Stimulated activated CD4-positive, alpha-beta T cell treated with anti-CD3 and anti-CD28 coated beads, Interleukin-1b, Interleukin-23, amount 100 ng/mL, for 4 hours (primary cell): ENCODE measurements around the gene MED14.
A peak's percentile ranks its signal among the peaks of the same experiment; 100 is the strongest.
"Not testable (repeated sequence)": the region's sequence is repeated elsewhere in the genome, so short reads cannot be mapped to it uniquely, and the experiment has no call there.

Source experiments
- DNase-seq, 2 donors: peaks; one replicate each; pipeline ENCODE4 v3.0.0-alpha.2; 2020; ENCODE audit warnings: low read depth in 2 of 2

Gene MED14

DNA sequence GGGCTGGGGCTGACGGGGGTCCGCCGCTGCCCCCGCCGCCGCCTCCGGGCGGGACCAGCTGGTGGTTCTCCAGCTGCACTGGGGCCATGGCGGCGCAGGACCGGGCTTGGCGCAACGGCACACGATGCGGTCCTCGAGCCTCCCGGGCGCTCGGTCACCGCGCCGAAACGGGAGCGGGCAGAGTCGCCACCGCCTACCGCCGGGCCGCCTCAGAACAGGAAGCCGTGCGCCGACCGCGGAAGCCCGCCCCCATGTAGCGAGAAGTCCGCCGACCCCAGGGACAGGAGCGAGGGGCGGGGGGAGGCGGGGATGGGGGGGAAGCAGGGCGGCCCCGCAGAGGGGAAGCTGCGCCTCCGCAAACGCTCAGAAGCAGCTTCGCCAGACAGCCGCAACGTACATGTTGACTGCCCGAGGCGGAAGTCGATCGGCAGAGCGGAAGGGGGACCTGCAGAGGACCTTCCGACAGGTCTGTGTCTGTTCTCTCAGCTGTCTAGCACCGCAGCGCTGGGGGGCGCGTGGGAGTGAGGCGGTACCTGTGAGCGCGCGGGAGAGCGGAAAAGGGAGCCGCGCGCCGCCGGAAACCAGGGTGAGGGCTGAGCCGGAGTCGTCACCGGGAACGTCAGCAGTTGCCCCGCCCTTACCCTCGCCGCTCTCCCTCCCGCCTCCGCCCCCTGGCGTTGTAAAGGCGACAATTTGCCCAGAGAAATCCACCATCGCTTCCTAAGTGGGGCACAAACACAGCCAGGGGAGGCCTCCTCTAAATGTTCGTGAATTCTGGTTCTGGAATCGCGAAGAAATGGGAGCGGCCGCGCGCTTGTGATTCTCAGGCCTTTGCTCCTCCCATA is at the start of gene MED14:
Gene MED14, minus strand, starts transcription at position 218 of the 845 bp plus-strand sequence. Its CDS starts 130 bp downstream, at position 88.
- peak; percentile 83 to 90 for DNase-seq

GRCh38 chrX:40784516-40785151 is 49.3 kb upstream of the MED14 start:
- no peak for DNase-seq

GRCh38 chrX:40782644-40783259 is 47.4 kb upstream of the MED14 start:
- not testable (repeated sequence) for DNase-seq

GRCh38 chrX:40780951-40781350 is 45.6 kb upstream of the MED14 start:
- DNase-seq, result no peak

GRCh38 chrX:40780082-40780481 is 44.7 kb upstream of the MED14 start:
- no peak for DNase-seq

- DNase-seq, result no peak
These were observed 43.7 kb upstream of the MED14 start for GRCh38 chrX:40778861-40779575.

DNA sequence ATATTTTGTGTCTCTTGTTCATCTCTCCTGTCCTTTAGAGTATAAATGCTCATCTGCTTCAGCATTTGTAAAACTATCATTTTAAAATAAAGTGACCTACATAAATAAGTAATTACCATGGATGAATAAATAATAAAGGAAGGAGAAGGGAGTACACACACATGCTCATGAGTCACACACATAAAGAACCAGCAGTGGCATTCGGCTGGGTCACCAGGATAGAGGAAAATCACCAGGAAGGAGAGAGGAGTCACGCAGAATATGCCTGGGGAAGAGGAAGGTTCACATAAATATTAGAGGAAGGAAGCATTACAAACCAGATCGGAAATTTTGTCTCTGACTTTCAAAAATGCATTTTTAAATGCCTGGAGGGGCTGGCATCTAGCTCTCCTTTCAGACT is 38.5 kb upstream of the MED14 start:
- no peak for DNase-seq

- no peak for DNase-seq
These were observed 37.8 kb upstream of the MED14 start for GRCh38 chrX:40773188-40773587.

DNA sequence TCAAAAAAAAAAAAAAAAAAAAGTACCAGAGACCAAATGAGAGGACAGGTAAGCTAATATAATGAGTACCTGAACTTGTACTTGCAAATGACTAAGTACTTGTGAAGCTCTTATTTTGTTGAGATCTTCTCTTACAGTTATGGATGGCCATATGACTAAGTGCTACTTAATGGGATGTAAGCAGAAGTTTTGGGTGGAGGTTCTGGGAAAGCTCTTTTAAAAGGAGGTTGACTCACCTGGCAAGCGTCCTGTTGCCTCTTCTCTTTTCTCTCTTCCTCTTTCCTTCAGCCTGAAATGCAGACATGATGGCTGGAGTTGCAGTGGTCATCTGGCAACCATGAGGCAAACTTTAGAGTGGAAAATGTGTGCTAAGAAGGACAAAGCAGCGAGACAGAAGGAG is 36.9 kb upstream of the MED14 start:
- DNase-seq, result no peak

GRCh38 chrX:40761762-40762161 is 26.4 kb upstream of the MED14 start:
- DNase-seq, result no peak

GRCh38 chrX:40759374-40759773 is 24.0 kb upstream of the MED14 start:
- DNase-seq, result no peak

- DNase-seq, result no peak
These were observed 21.7 kb upstream of the MED14 start for GRCh38 chrX:40757058-40757457.

DNA sequence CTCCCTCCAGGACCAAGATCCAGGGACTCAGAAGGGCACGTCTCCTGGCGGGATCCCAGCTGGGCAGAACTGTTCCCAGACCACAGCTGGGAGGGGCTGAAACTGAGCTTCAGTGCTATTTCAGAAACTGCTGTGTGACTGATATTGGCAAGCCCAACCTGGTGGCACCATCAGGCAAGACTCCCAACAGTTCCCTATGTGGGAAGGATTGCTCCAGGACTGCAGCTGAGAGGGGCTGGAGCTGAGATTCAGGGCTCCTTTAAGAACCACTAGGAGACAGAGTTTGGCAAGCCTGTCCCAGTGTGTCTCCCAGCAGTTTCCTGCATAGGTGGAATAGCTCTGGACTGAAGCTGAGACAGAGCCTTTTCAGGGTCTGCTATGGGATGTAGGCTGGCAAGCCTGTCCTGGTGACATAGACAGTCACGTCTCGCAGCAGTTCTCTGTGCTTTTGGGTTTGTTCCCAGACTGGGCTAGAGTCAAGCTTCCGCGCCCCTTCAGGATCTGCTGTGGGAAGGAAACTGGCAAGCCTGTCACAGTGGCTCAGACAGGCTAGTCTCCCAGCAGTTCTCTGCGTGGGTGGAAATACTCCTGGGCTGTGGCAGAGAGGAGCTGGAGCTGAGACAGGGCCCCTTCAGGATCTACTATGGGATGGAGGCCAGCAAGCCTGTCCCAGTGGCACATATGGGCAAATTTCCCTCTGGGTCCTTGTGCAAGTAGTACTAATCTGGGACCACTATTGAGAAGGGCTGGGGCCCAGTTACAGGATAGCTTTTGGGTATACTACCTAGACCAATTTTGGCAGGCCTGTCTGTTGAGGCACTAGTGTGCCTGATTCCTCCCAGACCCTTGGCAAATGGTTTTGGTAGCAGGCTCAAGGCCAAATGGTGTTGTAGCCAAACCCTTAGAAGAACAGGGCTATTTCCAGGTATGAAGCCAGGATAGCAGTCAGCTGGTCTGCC is 20.2 kb upstream of the MED14 start:
- no peak for DNase-seq

DNA sequence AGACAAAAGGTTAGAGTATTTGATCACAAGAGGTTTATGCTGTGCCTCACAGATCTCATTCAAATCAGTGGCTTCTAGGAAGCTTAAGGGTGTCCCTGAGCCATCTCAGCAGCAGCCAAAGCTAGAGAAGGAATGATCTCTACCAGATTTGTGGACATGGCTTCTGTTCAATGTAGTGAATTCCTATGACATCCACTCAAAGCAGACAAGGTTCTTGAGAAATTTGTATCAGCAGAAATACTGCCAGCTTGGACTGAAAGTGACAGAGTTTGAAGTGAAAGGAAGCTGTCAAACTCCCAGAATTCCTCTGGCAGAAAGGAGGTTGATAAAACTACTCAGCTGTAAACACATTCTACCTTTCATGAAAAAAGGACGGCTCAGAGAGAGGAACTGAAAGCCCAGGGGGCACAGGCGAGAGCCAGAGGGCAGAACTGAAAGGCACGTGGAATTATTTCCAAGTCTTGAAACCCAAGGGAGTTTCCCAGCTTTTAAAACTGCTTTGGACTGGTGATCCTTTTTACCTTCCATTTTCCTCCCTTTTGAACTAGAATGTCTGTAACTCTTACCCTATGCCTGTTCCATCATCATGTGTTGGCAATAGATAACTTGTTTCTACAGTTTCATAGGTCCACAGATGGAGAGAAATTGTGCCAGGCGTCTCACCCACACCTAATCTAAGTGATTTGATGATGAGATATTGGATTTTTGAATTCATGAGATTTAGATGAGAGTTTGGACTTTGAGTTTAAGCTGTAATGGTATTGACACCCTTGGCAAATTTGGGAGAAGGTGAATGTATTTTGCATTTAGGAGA is 14.5 kb upstream of the MED14 start:
- no peak for DNase-seq

GRCh38 chrX:40748977-40749376 is 13.6 kb upstream of the MED14 start:
- DNase-seq, result no peak

DNA sequence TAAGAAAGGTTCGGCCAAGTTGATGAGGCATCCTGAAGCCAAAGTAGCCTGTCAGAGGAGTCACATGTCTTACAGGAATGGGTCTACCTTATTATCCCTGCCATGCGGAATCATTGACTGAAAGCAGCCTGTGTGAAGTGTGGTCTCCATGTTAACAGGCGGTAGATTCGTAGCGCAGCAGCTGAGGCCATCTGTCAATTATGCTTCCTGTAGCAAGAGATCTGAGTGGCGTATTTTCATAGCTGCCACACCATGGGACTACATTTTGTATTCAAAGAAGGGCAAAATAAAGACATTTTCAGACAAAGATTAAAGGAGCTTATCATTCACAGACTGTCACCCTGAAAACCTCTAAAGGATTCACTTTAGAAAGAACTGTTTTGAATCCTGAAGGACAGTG is 11.2 kb upstream of the MED14 start:
- no peak for DNase-seq

- DNase-seq, result peak in 1 of 2 donors; percentile 7
These were observed 796 bp upstream of the MED14 start for GRCh38 chrX:40736170-40736505.

DNA sequence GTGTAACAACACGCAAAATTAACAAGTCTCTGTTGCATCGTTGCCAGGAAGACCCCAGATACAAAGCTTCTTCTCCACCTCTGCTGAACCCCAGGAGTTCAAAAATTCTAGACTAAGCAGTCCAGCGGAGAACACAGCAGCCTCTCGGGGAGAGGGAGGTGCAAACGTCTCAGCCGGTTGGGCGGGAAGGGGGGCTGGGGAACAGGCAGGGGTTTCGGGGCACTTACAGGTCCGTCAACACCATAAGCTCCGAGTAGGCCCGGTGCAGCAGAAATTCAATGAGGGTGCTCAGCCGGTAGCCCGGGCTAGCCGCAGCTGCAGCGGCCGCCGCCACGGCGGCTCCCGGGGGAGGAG is 394 bp downstream of the MED14 start:
- DNase-seq, result no peak

- DNase-seq, result no peak
These were observed 1.6 kb downstream of the MED14 start for GRCh38 chrX:40733706-40734105.

DNA sequence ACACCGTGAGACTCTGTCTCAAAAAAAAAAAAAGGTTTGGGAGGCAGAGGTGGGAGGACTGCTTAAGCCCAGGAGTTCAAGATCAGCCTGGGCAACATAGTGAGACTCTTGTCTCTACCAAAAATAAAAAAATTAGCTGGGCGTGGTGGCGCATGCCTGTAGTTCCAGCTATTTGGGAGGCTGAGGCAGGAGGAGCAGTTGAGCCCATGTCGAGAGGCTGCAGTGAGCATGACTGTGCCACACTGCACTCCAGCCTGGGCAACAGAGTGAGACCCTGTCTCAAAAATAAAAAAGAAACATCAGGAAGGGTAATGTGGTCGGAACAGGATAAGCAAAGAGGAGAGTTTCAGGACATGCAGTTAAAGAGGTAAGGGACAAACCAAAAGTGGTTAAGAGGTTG is 2.8 kb downstream of the MED14 start:
- DNase-seq, result not testable (repeated sequence)
